CD4-positive, alpha-beta T cell (primary cell): ENCODE results near the gene LRRC58. TPM values are rescaled to one million over a fixed set of nuclear protein-coding genes. Genes with fewer than 3 reads are reported as not detected.
"Not testable (repeated sequence)": the region's sequence is repeated elsewhere in the genome, so short reads cannot be mapped to it uniquely, and the experiment has no call there.

ENCODE experiments used
- ATAC-seq: fragments of 200-7000 bp; cut with Tn5 transposase; one replicate; pipeline ENCODE4 v1.10.0; 2022; ENCODE audit warnings: mild to moderate bottlenecking; ENCODE audit not compliant: poor library complexity
- CTCF ChIA-PET: fragments of 350-600 bp; sonication (Branson Sonifier 250); formaldehyde crosslinking; loops from one replicate; lab custom pipeline; 2021; ENCODE audit warnings: antibody characterized with exemption, inconsistent platforms; lab: Charles Lee
- POLR2A ChIA-PET: fragments of 350-600 bp; sonication (Branson Sonifier 250); formaldehyde crosslinking; loops from one replicate; lab custom pipeline; 2021; ENCODE audit warnings: antibody characterized with exemption, inconsistent platforms; lab: Charles Lee
- DNase-seq, 14 experiments: peaks; one replicate each; pipeline ENCODE4 v3.0.0-alpha.2; 2013 to 2020; ENCODE audit warnings: mixed read lengths in 2 of 14
- H3K27ac ChIP-seq, 2 donors: one replicate each; pipeline versions ENCODE4 v1.5.1 to v1.7.0; 2013; ENCODE audit warnings: low read length in 2 of 2, low read depth in 1 of 2, mild to moderate bottlenecking in 1 of 2
- H3K27me3 ChIP-seq, 2 experiments: 1 replicate in 1 of 2; 2 replicates in 1 of 2; pipeline versions ENCODE4 v1.6.1 to v1.7.0; 2013; ENCODE audit warnings: low read length in 2 of 2, control low read depth in 1 of 2, mild to moderate bottlenecking in 1 of 2, moderate library complexity in 1 of 2; ENCODE audit not compliant: insufficient read depth in 2 of 2, control insufficient read depth in 1 of 2
- H3K36me3 ChIP-seq: one replicate; pipeline ENCODE4 v1.6.1; 2013; ENCODE audit warnings: low read length, control low read depth; ENCODE audit not compliant: insufficient read depth
- H3K4me1 ChIP-seq: one replicate; pipeline ENCODE4 v1.6.1; 2013; ENCODE audit warnings: low read length, control low read depth; ENCODE audit not compliant: insufficient read depth
- H3K4me3 ChIP-seq: one replicate; pipeline ENCODE4 v1.5.1; 2013; ENCODE audit warnings: mild to moderate bottlenecking, low read length, moderate library complexity
- H3K9me3 ChIP-seq, 2 experiments: 1 replicate in 1 of 2; 2 replicates in 1 of 2; pipeline versions ENCODE4 v1.6.1 to v1.7.0; 2013; ENCODE audit warnings: low read length in 2 of 2, mild to moderate bottlenecking in 2 of 2, control low read depth in 1 of 2, moderate library complexity in 1 of 2; ENCODE audit not compliant: control insufficient read depth in 1 of 2, insufficient read depth in 1 of 2
- H3K27ac Mint-ChIP-seq: one replicate; pipeline ENCODE4 v1.8.0; 2020; ENCODE audit warnings: mixed read lengths
- H3K27me3 Mint-ChIP-seq: one replicate; pipeline ENCODE4 v1.8.0; 2021; ENCODE audit warnings: mixed read lengths
- H3K36me3 Mint-ChIP-seq: one replicate; pipeline ENCODE4 v1.8.0; 2021; ENCODE audit warnings: low read depth, mixed read lengths
- H3K4me1 Mint-ChIP-seq: one replicate; pipeline ENCODE4 v1.8.0; 2021; ENCODE audit warnings: low read depth, mixed read lengths
- H3K4me3 Mint-ChIP-seq: one replicate; pipeline ENCODE4 v1.8.0; 2020; ENCODE audit warnings: mild to moderate bottlenecking, mixed read lengths
- H3K9me3 Mint-ChIP-seq: one replicate; pipeline ENCODE4 v1.8.0; 2020; ENCODE audit warnings: mixed read lengths
- intact Hi-C, 2 experiments: fragments of 100-400 bp; cut with DNase I in 1 of 2; cut with micrococcal nuclease in 1 of 2; formaldehyde crosslinking; loops; one replicate each; pipeline versions ENCODE4 v1.15.1 to v1.9.0; 2023 to 2025; cut with DNase I, micrococcal nuclease
- total RNA-seq, 174 experiments: library from RNA in 2 of 174; stranded (reverse) in 2 of 174; gene quantifications; one replicate each; pipeline ENCODE4 v1.2.3 and lab custom pipeline; 2021 to 2026
- TF ChIP-seq, protein P1 (sequence below): fragments of 200-600 bp; IDR thresholded peaks from one replicate; pipeline ENCODE4 v1.8.0; 2022; ENCODE audit warnings: antibody characterized with exemption, mild to moderate bottlenecking

The LRRC58 gene
- total RNA-seq, 2 experiments from 2014 or later: 16.6 to 17.7 TPM

DNA sequence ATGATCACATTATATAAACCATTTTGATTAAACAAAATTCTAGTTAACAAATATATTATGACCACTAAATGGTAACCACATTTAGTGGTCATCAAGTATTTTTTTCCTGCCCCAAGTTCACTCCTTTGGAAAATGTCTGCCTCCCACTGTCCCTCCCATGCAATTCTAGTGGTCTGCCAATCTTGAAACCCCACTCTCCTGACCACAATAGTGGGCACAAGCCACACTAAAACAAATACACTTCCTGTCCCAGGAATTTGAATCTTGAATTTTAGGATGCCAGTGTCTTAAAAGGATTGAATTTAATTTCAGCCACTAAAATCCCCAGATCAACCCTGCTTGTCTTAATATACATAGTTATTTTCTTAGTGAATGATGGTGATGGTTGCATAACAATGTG is 50.2 kb downstream of the LRRC58 start:
- H3K9me3 ChIP-seq: peaks cover 0 to under 1% of the 10 kb centered on the region in 2 experiments
- H3K4me3 ChIP-seq: no peak overlapping the region
- Mint-ChIP-seq H3K9me3 (peaks cover 2% of the 10 kb centered on the region), H3K27ac (no peak overlapping the region), H3K27me3 (peaks cover 14% of the 10 kb centered on the region), H3K36me3 (no peaks in the 10 kb centered on the region), H3K4me3 (no peak overlapping the region), H3K4me1 (no peaks in the 10 kb centered on the region)
- H3K27ac ChIP-seq: no peak overlapping the region
- no peaks in the 10 kb centered on the region for H3K36me3 ChIP-seq
- CTCF ChIA-PET: no interaction called here
- H3K4me1 ChIP-seq: no peaks in the 10 kb centered on the region
- POLR2A ChIA-PET: no interaction called here
- DNase-seq: no peak
- no peak for ATAC-seq
- intact Hi-C loops: loop anchor here in 1 of 2 experiments (5.0 kb wide), 1 partner anchor 68 kb away; no protein-coding TSS in a partner anchor
- TF ChIP-seq, protein P1, sequence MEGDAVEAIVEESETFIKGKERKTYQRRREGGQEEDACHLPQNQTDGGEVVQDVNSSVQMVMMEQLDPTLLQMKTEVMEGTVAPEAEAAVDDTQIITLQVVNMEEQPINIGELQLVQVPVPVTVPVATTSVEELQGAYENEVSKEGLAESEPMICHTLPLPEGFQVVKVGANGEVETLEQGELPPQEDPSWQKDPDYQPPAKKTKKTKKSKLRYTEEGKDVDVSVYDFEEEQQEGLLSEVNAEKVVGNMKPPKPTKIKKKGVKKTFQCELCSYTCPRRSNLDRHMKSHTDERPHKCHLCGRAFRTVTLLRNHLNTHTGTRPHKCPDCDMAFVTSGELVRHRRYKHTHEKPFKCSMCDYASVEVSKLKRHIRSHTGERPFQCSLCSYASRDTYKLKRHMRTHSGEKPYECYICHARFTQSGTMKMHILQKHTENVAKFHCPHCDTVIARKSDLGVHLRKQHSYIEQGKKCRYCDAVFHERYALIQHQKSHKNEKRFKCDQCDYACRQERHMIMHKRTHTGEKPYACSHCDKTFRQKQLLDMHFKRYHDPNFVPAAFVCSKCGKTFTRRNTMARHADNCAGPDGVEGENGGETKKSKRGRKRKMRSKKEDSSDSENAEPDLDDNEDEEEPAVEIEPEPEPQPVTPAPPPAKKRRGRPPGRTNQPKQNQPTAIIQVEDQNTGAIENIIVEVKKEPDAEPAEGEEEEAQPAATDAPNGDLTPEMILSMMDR: no peak
- H3K27me3 ChIP-seq: no peaks in the 10 kb centered on the region

DNA sequence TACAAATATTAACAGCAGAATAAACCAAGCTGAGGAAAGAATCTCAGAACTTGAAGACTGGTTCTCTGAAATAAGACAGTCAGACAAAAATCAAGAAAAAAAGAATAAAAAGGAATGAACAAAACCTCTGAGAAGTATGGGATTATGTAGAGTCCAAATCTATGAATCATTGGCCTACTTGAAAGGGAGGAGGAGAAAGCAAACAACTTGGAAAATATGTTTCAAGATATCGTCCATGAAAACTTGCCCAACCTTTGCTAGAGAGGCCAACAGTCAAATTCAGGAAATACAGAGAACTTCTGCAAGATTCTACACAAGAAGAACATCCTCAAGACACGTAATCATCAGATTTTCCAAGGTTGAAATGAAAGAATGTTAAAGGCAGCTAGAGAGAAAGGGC is 57.6 kb downstream of the LRRC58 start:
- H3K4me3 Mint-ChIP-seq, DNase-seq, H3K4me3 ChIP-seq, H3K27ac Mint-ChIP-seq, intact Hi-C loops, CTCF ChIA-PET, H3K4me1 Mint-ChIP-seq, H3K4me1 ChIP-seq, H3K36me3 ChIP-seq, ATAC-seq, POLR2A ChIA-PET, H3K27ac ChIP-seq, H3K36me3 Mint-ChIP-seq: not testable (repeated sequence)
- H3K27me3 Mint-ChIP-seq: peaks cover 56% of the 10 kb centered on the region
- Histone ChIP-seq H3K27me3 (peaks cover 11 to 15% of the 10 kb centered on the region in 2 experiments), H3K9me3 (peaks cover 6 to 12% of the 10 kb centered on the region in 2 experiments)
- peaks cover 14% of the 10 kb centered on the region for H3K9me3 Mint-ChIP-seq

DNA sequence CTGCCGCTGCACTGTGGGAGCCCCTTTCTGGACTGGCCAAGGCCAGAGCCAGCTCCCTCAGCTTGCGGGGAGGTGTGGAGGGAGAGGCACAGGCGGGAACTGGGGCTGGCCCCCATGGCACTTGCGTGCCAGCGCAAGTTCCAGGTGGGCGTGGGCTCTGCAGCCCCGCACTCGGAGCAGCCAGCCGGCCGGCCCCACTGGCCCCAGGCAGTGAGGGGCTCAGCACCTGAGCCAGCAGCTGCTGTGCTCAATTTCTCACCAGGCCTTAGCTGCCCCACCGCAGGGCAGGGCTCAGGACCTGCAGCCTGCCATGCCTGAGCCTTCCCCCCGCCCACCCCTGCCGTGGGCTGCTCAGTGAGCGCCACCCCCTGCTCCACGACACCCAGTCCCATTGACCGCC is 59.5 kb downstream of the LRRC58 start:
- Histone ChIP-seq H3K27ac (no peak overlapping the region), H3K27me3 (peaks cover 25 to 30% of the 10 kb centered on the region in 2 experiments), H3K9me3 (peaks cover 6 to 12% of the 10 kb centered on the region in 2 experiments), H3K36me3 (no peaks in the 10 kb centered on the region), H3K4me3 (no peak overlapping the region), H3K4me1 (peaks cover 3% of the 10 kb centered on the region)
- intact Hi-C loops: no loop called here
- Mint-ChIP-seq H3K36me3 (no peaks in the 10 kb centered on the region), H3K4me1 (peaks cover 2% of the 10 kb centered on the region), H3K27ac (no peak overlapping the region), H3K9me3 (peaks cover 14% of the 10 kb centered on the region), H3K4me3 (no peak overlapping the region), H3K27me3 (peaks cover 64% of the 10 kb centered on the region)
- ATAC-seq (no peak), DNase-seq (no peak)
- TF ChIP-seq, protein P1: no peak
- ChIA-PET POLR2A (no interaction called here), CTCF (no interaction called here)

DNA sequence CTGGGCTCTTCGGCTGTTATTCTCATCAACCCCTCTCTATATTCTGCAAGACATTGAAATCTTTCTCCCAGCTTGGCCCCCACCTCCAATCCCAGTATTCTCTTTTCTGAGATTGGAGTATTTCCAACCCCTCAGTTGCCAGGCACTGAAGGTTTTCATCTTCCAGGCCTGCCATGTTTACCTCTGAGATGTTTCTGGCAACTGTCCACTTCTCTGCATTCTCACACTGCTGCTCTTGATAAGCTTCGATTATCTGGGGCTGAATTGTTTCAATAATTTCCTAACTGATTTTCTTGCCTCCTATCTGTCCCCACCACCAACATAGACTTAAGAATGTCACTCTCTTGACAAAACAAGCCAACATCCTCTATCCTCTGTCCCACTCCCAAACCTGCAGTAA is 62.7 kb downstream of the LRRC58 start:
- TF ChIP-seq, protein P1: no peak
- Histone ChIP-seq H3K36me3 (no peaks in the 10 kb centered on the region), H3K4me1 (peaks cover 3% of the 10 kb centered on the region), H3K9me3 (peaks cover 0 to 8% of the 10 kb centered on the region in 2 experiments), H3K27ac (no peak overlapping the region), H3K4me3 (no peak overlapping the region), H3K27me3 (peaks cover 37 to 55% of the 10 kb centered on the region in 2 experiments)
- no peak overlapping the region for H3K27ac Mint-ChIP-seq
- no peak overlapping the region for H3K4me3 Mint-ChIP-seq
- H3K9me3 Mint-ChIP-seq: no peaks in the 10 kb centered on the region
- H3K27me3 Mint-ChIP-seq: peaks cover 75% of the 10 kb centered on the region
- ChIA-PET POLR2A (no interaction called here), CTCF (no interaction called here)
- DNase-seq (no peak), ATAC-seq (no peak)
- peaks cover 4% of the 10 kb centered on the region for H3K4me1 Mint-ChIP-seq
- intact Hi-C loops: no loop called here
- H3K36me3 Mint-ChIP-seq: no peaks in the 10 kb centered on the region
